Loucy (cell line): ENCODE results near the gene VTN.
A peak's percentile ranks its signal among the peaks of the same experiment; 100 is the strongest.
"Not testable (repeated sequence)": the region's sequence is repeated elsewhere in the genome, so short reads cannot be mapped to it uniquely, and the experiment has no call there.

Experiments
- H2AFZ ChIP-seq: fragments of 200-600 bp; sonication (generic); 2 replicates; pipeline ENCODE4 v1.6.0; 2016; ENCODE audit warnings: antibody characterized with exemption, mild to moderate bottlenecking, low read length, moderate library complexity
- H3F3A ChIP-seq: fragments of 200-600 bp; 2 replicates; pipeline ENCODE4 v1.6.0; 2016; ENCODE audit warnings: antibody characterized with exemption, low read depth, mild to moderate bottlenecking
- H3K27me3 ChIP-seq: fragments of 200-600 bp; sonication (generic); 2 replicates; pipeline ENCODE4 v1.6.1; 2014; ENCODE audit warnings: low read length, mild to moderate bottlenecking; ENCODE audit not compliant: insufficient read depth, poor library complexity, severe bottlenecking
- H3K36me3 ChIP-seq: fragments of 200-600 bp; sonication (generic); 2 replicates; pipeline ENCODE4 v1.6.1; 2016; ENCODE audit warnings: low read length; ENCODE audit not compliant: insufficient read depth
- H3K4me1 ChIP-seq: fragments of 200-600 bp; sonication (generic); 2 replicates; pipeline ENCODE4 v1.5.1; 2014; ENCODE audit warnings: low read length, mild to moderate bottlenecking; ENCODE audit not compliant: insufficient read depth, poor library complexity, severe bottlenecking
- H3K4me2 ChIP-seq: fragments of 200-600 bp; sonication (generic); 2 replicates; pipeline ENCODE4 v1.6.0; 2014; ENCODE audit warnings: antibody characterized with exemption, low read length, low read depth, mild to moderate bottlenecking; ENCODE audit not compliant: poor library complexity, severe bottlenecking
- H3K4me3 ChIP-seq: fragments of 200-600 bp; sonication (generic); 2 replicates; pipeline ENCODE4 v1.5.1; 2014; ENCODE audit warnings: low read length, mild to moderate bottlenecking, mixed read lengths; ENCODE audit not compliant: poor library complexity, severe bottlenecking
- H3K79me2 ChIP-seq: fragments of 200-600 bp; sonication (generic); 2 replicates; pipeline ENCODE4 v1.6.1; 2014; ENCODE audit warnings: low read length; ENCODE audit not compliant: insufficient read depth
- H3K9ac ChIP-seq: fragments of 200-600 bp; sonication (generic); 2 replicates; pipeline ENCODE4 v1.6.0; 2014; ENCODE audit warnings: mild to moderate bottlenecking, low read depth, low read length, moderate library complexity; ENCODE audit not compliant: poor library complexity, severe bottlenecking
- H3K9me2 ChIP-seq: fragments of 200-600 bp; sonication (generic); replicated peaks from 2 replicates; pipeline ENCODE4 v1.6.1; 2016; ENCODE audit warnings: low read depth, low read length, mixed read lengths
- H3K9me3 ChIP-seq: fragments of 200-600 bp; sonication (generic); 2 replicates; pipeline ENCODE4 v1.6.1; 2014; ENCODE audit warnings: mild to moderate bottlenecking, antibody characterized with exemption, low read length, low read depth; ENCODE audit not compliant: insufficient read depth
- H4K20me1 ChIP-seq: fragments of 200-600 bp; sonication (generic); 2 replicates; pipeline ENCODE4 v1.6.0; 2014; ENCODE audit warnings: antibody characterized with exemption, low read length, mild to moderate bottlenecking; ENCODE audit not compliant: insufficient read depth, poor library complexity, severe bottlenecking
- CTCF ChIP-seq: fragments of 200-600 bp; sonication (generic); conservative IDR thresholded peaks from 2 replicates; pipeline ENCODE4 v1.5.1; 2014; ENCODE audit warnings: mild to moderate bottlenecking, antibody characterized with exemption, low read length
- EZH2phosphoT487 ChIP-seq: fragments of 200-600 bp; IDR thresholded peaks from 2 replicates; pipeline ENCODE4 v1.6.1; 2018; ENCODE audit warnings: antibody characterized with exemption, mild to moderate bottlenecking, moderate library complexity, borderline replicate concordance

VTN gene

GRCh38 chr17:28340374-28340773 lies 29.7 kb downstream of the VTN start:
- TF ChIP-seq CTCF: no peak
- no peak for TF ChIP-seq EZH2phosphoT487
- Histone ChIP-seq H3K9me2 (no peaks in the 10 kb centered on the region), H3K4me3 (no peak overlapping the region), H3K9ac (no peak overlapping the region), H2AFZ (no peak overlapping the region), H3K9me3 (no peaks in the 10 kb centered on the region), H3K4me1 (peaks cover 14% of the 10 kb centered on the region), H3K27me3 (no peaks in the 10 kb centered on the region), H4K20me1 (peaks cover 4% of the 10 kb centered on the region), H3F3A (no peaks in the 10 kb centered on the region), H3K36me3 (peaks cover 12% of the 10 kb centered on the region; the same call in 1 of the 2 replicates), H3K4me2 (no peak overlapping the region), H3K79me2 (peaks cover 23% of the 10 kb centered on the region; the same call in 1 of the 2 replicates)

GRCh38 chr17:28339431-28339830 lies 30.7 kb downstream of the VTN start:
- Histone ChIP-seq H3K4me2 (no peak overlapping the region), H3K36me3 (peaks cover 12% of the 10 kb centered on the region; the same call in 1 of the 2 replicates), H3K4me1 (peaks cover 17% of the 10 kb centered on the region), H4K20me1 (peaks cover 4% of the 10 kb centered on the region), H3K27me3 (no peaks in the 10 kb centered on the region), H2AFZ (no peak overlapping the region), H3K4me3 (no peak overlapping the region), H3K9me3 (no peaks in the 10 kb centered on the region), H3F3A (no peaks in the 10 kb centered on the region), H3K9me2 (no peaks in the 10 kb centered on the region), H3K9ac (no peak overlapping the region), H3K79me2 (peaks cover 30% of the 10 kb centered on the region; the same call in 1 of the 2 replicates)
- no peak for TF ChIP-seq CTCF
- TF ChIP-seq EZH2phosphoT487: no peak

GRCh38 chr17:28338769-28339212 lies 31.3 kb downstream of the VTN start:
- H2AFZ ChIP-seq, H3K4me2 ChIP-seq, H3K4me3 ChIP-seq, H4K20me1 ChIP-seq, H3F3A ChIP-seq, H3K9me3 ChIP-seq, H3K27me3 ChIP-seq, H3K9ac ChIP-seq, H3K9me2 ChIP-seq: not testable (repeated sequence)
- Histone ChIP-seq H3K79me2 (peaks cover 37% of the 10 kb centered on the region; the same call in 1 of the 2 replicates), H3K36me3 (peaks cover 12% of the 10 kb centered on the region; the same call in 1 of the 2 replicates), H3K4me1 (peaks cover 23% of the 10 kb centered on the region)

GRCh38 chr17:28338056-28338768 lies 31.9 kb downstream of the VTN start:
- H3K9me2 ChIP-seq: no peaks in the 10 kb centered on the region
- no peaks in the 10 kb centered on the region for H3K27me3 ChIP-seq
- H4K20me1 ChIP-seq: peaks cover 4% of the 10 kb centered on the region
- peaks cover 39% of the 10 kb centered on the region; the same call in 1 of the 2 replicates for H3K79me2 ChIP-seq
- H3K9ac ChIP-seq: no peak overlapping the region
- H3K9me3 ChIP-seq: no peaks in the 10 kb centered on the region
- peaks cover 24% of the 10 kb centered on the region for H3K4me1 ChIP-seq
- H3F3A ChIP-seq: no peaks in the 10 kb centered on the region
- H2AFZ ChIP-seq: no peak overlapping the region
- H3K4me3 ChIP-seq: no peak overlapping the region
- peaks cover 12% of the 10 kb centered on the region; the same call in 1 of the 2 replicates for H3K36me3 ChIP-seq
- TF ChIP-seq CTCF (no peak), EZH2phosphoT487 (no peak)
- peak overlapping the region; percentile 98 for H3K4me2 ChIP-seq
